Erythroblast (primary cell): ENCODE results near the gene GRM7.

ENCODE experiments used
- GATA1 ChIP-seq: IDR thresholded peaks from 2 replicates; pipeline ENCODE4 v1.6.1; 2011; ENCODE audit warnings: low read depth, mild to moderate bottlenecking, control low read depth, low read length, moderate library complexity
- POLR2A ChIP-seq: IDR thresholded peaks from 2 replicates; pipeline ENCODE4 v1.6.1; 2011; ENCODE audit warnings: mild to moderate bottlenecking, low read length

GRCh38 chr3:7172996-7173395 lies 312.1 kb downstream of the GRM7 start:
- TF ChIP-seq POLR2A (no peak), GATA1 (no peak)
